Heart right ventricle (tissue), 16 donors: Measurements from ENCODE around the gene FHIT. TPM values are rescaled to one million over a fixed set of nuclear protein-coding genes. Genes with fewer than 3 reads are reported as not detected.

ENCODE experiments used
- ATAC-seq, 8 donors: fragments of 200-7000 bp; cut with Tn5 transposase; one replicate each; pipeline ENCODE4 v1.9.1; 2020; ENCODE audit warnings: mild to moderate bottlenecking in 8 of 8, moderate library complexity in 8 of 8, moderate number of reproducible peaks in 1 of 8
- DNase-seq, 2 donors: peaks; one replicate each; pipeline ENCODE4 v3.0.0-alpha.2; 2020
- H3K27ac ChIP-seq, 10 donors: fragments of 200-600 bp; sonication (generic) in 2 of 10; one replicate each; pipeline versions ENCODE4 v1.5.0 to v1.8.0; 2020 to 2022; ENCODE audit warnings: mild to moderate bottlenecking in 3 of 10
- H3K27me3 ChIP-seq, 7 donors: fragments of 200-600 bp; one replicate each; pipeline ENCODE4 v1.8.0; 2021 to 2022; ENCODE audit warnings: mild to moderate bottlenecking in 2 of 7
- H3K36me3 ChIP-seq, 9 donors: fragments of 200-600 bp; sonication (generic) in 1 of 9; one replicate each; pipeline versions ENCODE4 v1.5.0 to v1.8.0; 2020 to 2022; ENCODE audit warnings: mild to moderate bottlenecking in 2 of 9
- H3K4me1 ChIP-seq, 9 donors: fragments of 200-600 bp; sonication (generic) in 1 of 9; one replicate each; pipeline versions ENCODE4 v1.5.0 to v1.8.0; 2020 to 2022; ENCODE audit warnings: mild to moderate bottlenecking in 4 of 9
- H3K4me3 ChIP-seq, 10 donors: fragments of 200-600 bp; sonication (generic) in 2 of 10; one replicate each; pipeline versions ENCODE4 v1.5.0 to v1.8.0; 2020 to 2022; ENCODE audit warnings: mild to moderate bottlenecking in 7 of 10, moderate library complexity in 2 of 10
- H3K9me3 ChIP-seq, 11 donors: fragments of 200-600 bp in 10 of 11; sonication (generic) in 2 of 11; one replicate each; pipeline versions ENCODE4 v1.5.0 to v1.8.0; 2013 to 2022; ENCODE audit warnings: mild to moderate bottlenecking in 2 of 11, control low read depth in 1 of 11, moderate library complexity in 1 of 11
- WGBS, 2 donors: extraction: QIAGEN DNeasy Blood & Tissue Kit; methylation state at CpG; one replicate each; pipeline ENCODE4 v1.1.7; 2013; ENCODE audit warnings: inconsistent platforms in 1 of 2; 5-methylcytosine and 5-hydroxymethylcytosine counted together
- intact Hi-C, 10 donors: fragments of 100-400 bp; cut with DNase I; formaldehyde crosslinking; loops; one replicate each; pipeline versions ENCODE4 v1.11.1 to v1.14.2; 2022
- polyA plus RNA-seq, 2 donors: library from polyadenylated mRNA; stranded (reverse); fragments of 200-250 nt; gene quantifications; one replicate each; pipeline ENCODE4 v1.2.3, GENCODE V29; 2013
- total RNA-seq, 10 donors: library from RNA; stranded (reverse); fragmentation: NEBNext Ultra II Directional in 3 of 10; extraction: Animal tissue kit (Norgen Biotek cat#: 25700) in 3 of 10; gene quantifications; one replicate each; pipeline versions ENCODE4 v1.2.1 to v1.2.4, GENCODE V29; 2021 to 2023
- TF ChIP-seq, protein P1 (sequence below), 9 donors: fragments of 200-600 bp; sonication (generic) in 2 of 9; IDR thresholded peaks; one replicate each; pipeline versions ENCODE4 v1.5.0 to v1.8.0; 2021 to 2022; ENCODE audit warnings: antibody characterized with exemption in 9 of 9, mild to moderate bottlenecking in 5 of 9, moderate library complexity in 1 of 9
- donor health status: Arrhythmogenic right ventricular cardiomyopathy.
- donor health status: ischemic (EF 13 %, LVEDD 7.1; RV severe dilation, severe dysfunction).
- donor health status: healthy with polysubstance abuse.
- donor health status: DM: no; HTN: yes; CAD: no.
- donor health status: DM: no; HTN: no; CAD: no.
- donor health status: ischemic (EF 25% LVEDD 6.9; RV normal size, moderate dysfunction).
- donor health status: ischemic (EF 25% LVEDD 5.7; RV mildly dilated, moderate dysfunction).
- donor health status: healthy.
- donor health status: DM: yes; HTN: yes; CAD: no.
- donor health status: Ischemic cardiomyopathy.
- donor health status: ischemic (EF 35%, LVEDD 5.7; RV mildly dilated, moderate dysfunction).
- donor health status: nonischemic (EF 11% LVEDD 7.7; RV severe dilation, severe dysfunction).
- donor health status: DM: yes; HTN: yes; CAD: no.
- donor health status: PGD.
- donor health status: ischemic (EF 29% LVEDD 5.4; RV normal size, mild dysfunction).
- donor health status: nonischemic (EF 23%, LVEDD 6.1; RV moderate dilation, normal function).

Gene FHIT
- total and polyA plus RNA-seq, 12 donors: 4.7 to 25.5 (median 18.3) TPM

DNA sequence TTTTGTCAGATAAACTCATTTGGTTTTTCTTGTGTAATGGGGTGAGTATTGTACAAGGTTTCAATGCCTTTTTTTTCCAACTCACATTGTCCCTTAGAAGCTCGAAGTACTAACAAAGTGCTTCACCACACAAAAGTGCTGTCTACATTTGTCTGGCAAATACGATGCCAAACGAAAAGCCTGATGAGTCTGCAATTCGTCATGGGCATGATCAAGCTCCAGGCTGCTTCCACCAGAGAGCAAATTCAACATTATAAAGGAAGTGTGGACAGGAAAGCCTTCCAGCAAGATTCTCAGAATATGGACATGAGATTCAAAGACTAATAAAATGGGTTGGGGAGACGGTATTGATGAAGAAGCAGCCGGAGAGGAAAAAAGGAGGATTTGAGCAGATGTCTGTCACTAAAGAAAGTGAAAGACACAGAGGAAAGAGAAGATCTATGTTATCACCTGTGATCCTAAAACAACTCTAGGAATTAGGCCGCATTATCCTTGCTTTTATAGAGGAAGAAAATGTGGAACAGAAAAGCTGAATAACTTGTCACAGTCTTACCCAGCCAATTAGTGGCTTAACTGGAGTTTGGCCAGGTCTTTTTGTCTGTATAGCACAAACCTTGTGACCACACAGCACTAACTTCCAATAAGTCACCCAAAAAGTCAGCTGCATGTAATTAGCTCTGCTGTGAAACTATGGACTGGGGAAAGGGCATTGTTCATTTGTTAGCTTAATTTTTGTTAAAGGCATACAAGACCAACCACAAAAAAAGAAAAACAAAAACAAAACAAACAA is 494.8 kb downstream of the FHIT start:
- H3K27me3 ChIP-seq: no peaks in the 10 kb centered on the region

GRCh38 chr3:60755094-60755493 is 496.2 kb downstream of the FHIT start:
- TF ChIP-seq, protein P1, sequence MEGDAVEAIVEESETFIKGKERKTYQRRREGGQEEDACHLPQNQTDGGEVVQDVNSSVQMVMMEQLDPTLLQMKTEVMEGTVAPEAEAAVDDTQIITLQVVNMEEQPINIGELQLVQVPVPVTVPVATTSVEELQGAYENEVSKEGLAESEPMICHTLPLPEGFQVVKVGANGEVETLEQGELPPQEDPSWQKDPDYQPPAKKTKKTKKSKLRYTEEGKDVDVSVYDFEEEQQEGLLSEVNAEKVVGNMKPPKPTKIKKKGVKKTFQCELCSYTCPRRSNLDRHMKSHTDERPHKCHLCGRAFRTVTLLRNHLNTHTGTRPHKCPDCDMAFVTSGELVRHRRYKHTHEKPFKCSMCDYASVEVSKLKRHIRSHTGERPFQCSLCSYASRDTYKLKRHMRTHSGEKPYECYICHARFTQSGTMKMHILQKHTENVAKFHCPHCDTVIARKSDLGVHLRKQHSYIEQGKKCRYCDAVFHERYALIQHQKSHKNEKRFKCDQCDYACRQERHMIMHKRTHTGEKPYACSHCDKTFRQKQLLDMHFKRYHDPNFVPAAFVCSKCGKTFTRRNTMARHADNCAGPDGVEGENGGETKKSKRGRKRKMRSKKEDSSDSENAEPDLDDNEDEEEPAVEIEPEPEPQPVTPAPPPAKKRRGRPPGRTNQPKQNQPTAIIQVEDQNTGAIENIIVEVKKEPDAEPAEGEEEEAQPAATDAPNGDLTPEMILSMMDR (IDR thresholded peaks at IDR 0.05): peak in 4 of 9 donors; percentile 12 to 39 (median 16)
- intact Hi-C loops: loop anchor here in 1 of 10 donors (10.0 kb wide), 1 partner anchor 620 kb away; no protein-coding TSS in a partner anchor
- Histone ChIP-seq H3K4me3 (no peak overlapping the region), H3K36me3 (no peaks in the 10 kb centered on the region), H3K27ac (no peak overlapping the region), H3K9me3 (peaks cover 0 to 11% (median 0%) of the 10 kb centered on the region in 11 donors), H3K4me1 (peaks cover 0 to 11% (median 0%) of the 10 kb centered on the region in 9 donors), H3K27me3 (no peaks in the 10 kb centered on the region)
- WGBS, 2 donors: 44 to 54% methylated on average over 3 of the region's 3 CpGs
- ATAC-seq (no peak), DNase-seq (no peak)

More for the DNA sequence above, 494.8 kb downstream of the FHIT start:
- TF ChIP-seq, protein P1 (IDR thresholded peaks at IDR 0.05): no peak
- H3K27ac ChIP-seq: no peak overlapping the region
- no peaks in the 10 kb centered on the region for H3K36me3 ChIP-seq
- intact Hi-C loops: loop anchor here in 1 of 10 donors (10.0 kb wide), 1 partner anchor 618 kb away; no protein-coding TSS in a partner anchor
- 62 to 65% methylated on average over 7 of the region's 7 CpGs for WGBS, 2 donors
- no peak overlapping the region for H3K4me3 ChIP-seq
- H3K4me1 ChIP-seq: peaks cover 0 to 11% (median 0%) of the 10 kb centered on the region in 9 donors
- DNase-seq: no peak
- ATAC-seq: no peak
- no peaks in the 10 kb centered on the region for H3K9me3 ChIP-seq

GRCh38 chr3:60754617-60755016 is 496.6 kb downstream of the FHIT start:
- Histone ChIP-seq H3K27me3 (no peaks in the 10 kb centered on the region), H3K36me3 (no peaks in the 10 kb centered on the region), H3K4me1 (peaks cover 0 to 11% (median 0%) of the 10 kb centered on the region in 9 donors), H3K9me3 (peaks cover 0 to 13% (median 0%) of the 10 kb centered on the region in 11 donors), H3K27ac (no peak overlapping the region), H3K4me3 (no peak overlapping the region)
- TF ChIP-seq, protein P1 (IDR thresholded peaks at IDR 0.05): no peak
- ATAC-seq (no peak), DNase-seq (no peak)
- WGBS, 2 donors: 96 to 100% methylated on average over 1 of the region's 1 CpG
- intact Hi-C loops: loop anchor here in 1 of 10 donors (10.0 kb wide), 1 partner anchor 620 kb away; no protein-coding TSS in a partner anchor

DNA sequence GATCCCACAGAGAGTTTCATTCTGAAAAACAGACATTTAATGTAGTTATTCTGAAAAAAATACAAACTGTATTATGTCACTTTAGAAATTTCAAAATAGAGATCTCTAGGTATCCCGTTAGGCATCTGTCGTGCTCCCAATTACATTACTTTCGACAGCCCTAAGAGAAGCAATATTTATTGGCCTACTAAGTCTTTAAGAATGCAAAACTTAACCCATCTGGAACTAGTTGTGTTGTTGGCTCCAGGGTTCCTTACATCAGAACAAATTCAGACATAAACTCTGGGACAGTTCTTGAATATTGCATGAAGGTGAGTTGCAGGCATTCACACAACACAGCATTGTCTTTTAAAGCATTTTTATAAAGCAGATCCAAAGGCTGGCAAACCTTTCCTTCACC is 498.4 kb downstream of the FHIT start:
- Histone ChIP-seq H3K9me3 (peaks cover 0 to 13% (median 0%) of the 10 kb centered on the region in 11 donors), H3K27me3 (no peaks in the 10 kb centered on the region), H3K27ac (no peak overlapping the region), H3K4me3 (no peak overlapping the region), H3K36me3 (no peaks in the 10 kb centered on the region), H3K4me1 (peaks cover 0 to 11% (median 0%) of the 10 kb centered on the region in 9 donors)
- whole genome bisulfite sequencing, 2 donors: 88 to 89% methylated on average over 3 of the region's 3 CpGs
- TF ChIP-seq, protein P1 (IDR thresholded peaks at IDR 0.05): no peak
- DNase-seq: no peak
- ATAC-seq: no peak
- intact Hi-C loops: loop anchor here in 1 of 10 donors (10.0 kb wide), 1 partner anchor 622 kb away; no protein-coding TSS in a partner anchor
